SK-N-SH (cell line): Measurements from ENCODE around the gene KMT2C.

Experiments used
- RAD21 ChIP-seq: IDR thresholded peaks from 2 replicates; pipeline ENCODE4 v1.6.1; 2012; ENCODE audit warnings: mild to moderate bottlenecking, low read length
- SIN3A ChIP-seq: IDR thresholded peaks from 2 replicates; pipeline ENCODE4 v1.6.1; 2012; ENCODE audit warnings: low read depth, mild to moderate bottlenecking, low read length, moderate library complexity, borderline replicate concordance
- SMC3 ChIP-seq: IDR thresholded peaks from 2 replicates; pipeline ENCODE4 v1.6.1; 2012; ENCODE audit warnings: low read depth, low read length, improper control_type of control experiment
- TAF1 ChIP-seq: IDR thresholded peaks from 2 replicates; pipeline ENCODE4 v1.6.1; 2012; ENCODE audit warnings: low read depth, mild to moderate bottlenecking, low read length, moderate library complexity, borderline replicate concordance
- TF ChIP-seq, protein P1 (sequence below): fragments of 200-600 bp; sonication (generic); IDR thresholded peaks from 2 replicates; pipeline ENCODE4 v1.6.1; 2017; ENCODE audit warnings: antibody characterized with exemption, mild to moderate bottlenecking, moderate library complexity

DNA sequence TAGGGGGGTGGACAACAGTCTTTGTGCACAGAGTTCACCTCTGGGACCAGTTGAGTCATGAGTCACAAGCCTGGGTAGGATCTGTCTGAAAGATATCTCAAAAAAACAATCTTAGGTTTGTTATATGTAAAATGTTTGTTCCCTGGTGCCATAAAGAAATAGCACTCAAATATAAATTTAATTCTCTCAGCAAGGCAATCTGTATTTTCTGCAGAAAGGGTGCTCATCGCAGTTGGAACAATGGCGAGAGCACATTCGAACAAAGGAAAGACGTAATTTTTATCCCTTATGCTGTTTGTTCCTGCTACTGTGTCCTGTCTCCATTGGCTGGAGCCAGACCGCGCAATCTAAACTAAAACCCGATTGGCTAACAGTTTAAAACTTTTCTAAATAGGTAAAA is 346.6 kb downstream of the KMT2C start:
- no peak for TF ChIP-seq SIN3A
- TF ChIP-seq TAF1, result no peak
- TF ChIP-seq, protein P1, sequence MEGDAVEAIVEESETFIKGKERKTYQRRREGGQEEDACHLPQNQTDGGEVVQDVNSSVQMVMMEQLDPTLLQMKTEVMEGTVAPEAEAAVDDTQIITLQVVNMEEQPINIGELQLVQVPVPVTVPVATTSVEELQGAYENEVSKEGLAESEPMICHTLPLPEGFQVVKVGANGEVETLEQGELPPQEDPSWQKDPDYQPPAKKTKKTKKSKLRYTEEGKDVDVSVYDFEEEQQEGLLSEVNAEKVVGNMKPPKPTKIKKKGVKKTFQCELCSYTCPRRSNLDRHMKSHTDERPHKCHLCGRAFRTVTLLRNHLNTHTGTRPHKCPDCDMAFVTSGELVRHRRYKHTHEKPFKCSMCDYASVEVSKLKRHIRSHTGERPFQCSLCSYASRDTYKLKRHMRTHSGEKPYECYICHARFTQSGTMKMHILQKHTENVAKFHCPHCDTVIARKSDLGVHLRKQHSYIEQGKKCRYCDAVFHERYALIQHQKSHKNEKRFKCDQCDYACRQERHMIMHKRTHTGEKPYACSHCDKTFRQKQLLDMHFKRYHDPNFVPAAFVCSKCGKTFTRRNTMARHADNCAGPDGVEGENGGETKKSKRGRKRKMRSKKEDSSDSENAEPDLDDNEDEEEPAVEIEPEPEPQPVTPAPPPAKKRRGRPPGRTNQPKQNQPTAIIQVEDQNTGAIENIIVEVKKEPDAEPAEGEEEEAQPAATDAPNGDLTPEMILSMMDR, result no peak
- no peak for TF ChIP-seq SMC3
- no peak for TF ChIP-seq RAD21
